ENCODE results near the gene CIRBP. TPM values are rescaled to one million over a fixed set of nuclear protein-coding genes. Genes with fewer than 3 reads are reported as not detected.

The CIRBP gene
- total and polyA plus RNA-seq, 9 of the 15 experiments (the other 6 are each of a cell fraction or from before 2014, with no cell fraction given): 20.5 to 327 (median 176) TPM

GRCh38 chr19:1222394-1222793 lies 46.7 kb upstream of the CIRBP start:
- no peak overlapping the region for H2AFZ ChIP-seq (ENCODE audit: low read depth, low read length)
- ChIA-PET POLR2A (interaction anchor here (0.6 kb wide), 2 partner anchors 12 to 56 kb away, joined by 3 to 4 read pairs; no protein-coding TSS in a partner anchor), CTCF (ENCODE audit: low intra/inter-chr PET ratio) (interaction anchor here (0.8 to 1.6 kb wide), 2 partner anchors 26 to 109 kb away, joined by 3 to 6 read pairs; partner anchors contain the start of gene MIDN)
- H3K36me3 ChIP-seq (ENCODE audit: control insufficient read depth, insufficient read depth, low read length): peaks cover 85% of the 10 kb centered on the region; the same call in 2 of the 3 replicates
- in situ Hi-C loops (cut with MboI) (no loop called here), intact Hi-C loops (cut with micrococcal nuclease) (no loop called here)
- TF ChIP-seq ZNF143 (CRISPR knock-in tag; IDR thresholded peaks at IDR 0.05): no peak
- peak; percentile 10; the same call in 1 of the 2 replicates for TF ChIP-seq POLR2G (IDR thresholded peaks at IDR 0.05; ENCODE audit: low read depth, low read length)
- peak in 1 of 3 experiments; percentile 22; a peak in 1 of 6 replicates for TF ChIP-seq CTCF (IDR thresholded peaks at IDR 0.05 in 2 of 3, conservative IDR thresholded peaks at IDR 0.05 in 1 of 3; ENCODE audit: insufficient read depth in 2 of 3, low read depth in 1 of 3, low read length in 3 of 3)
- H3K4me1 ChIP-seq (replicated peaks in 1 of 2; ENCODE audit: control insufficient read depth in 2 of 2, insufficient read depth in 2 of 2, low read length in 2 of 2): peaks cover 3 to 80% of the 10 kb centered on the region in 2 experiments; a peak in 4 of 5 replicates
- no peaks in the 10 kb centered on the region for H3K9me1 ChIP-seq (ENCODE audit: control insufficient read depth, insufficient read depth, low read length)
- H3K9ac ChIP-seq (ENCODE audit: insufficient read depth in 1 of 2, low read depth in 2 of 2, low read length in 2 of 2): 0 out of 4 replicates have a peak overlapping the region, but pooled peaks of 1 of the 2 experiments have one; percentile 32
- H3K4me2 ChIP-seq (ENCODE audit: insufficient read depth, low read length): no peak overlapping the region
- H4K20me1 ChIP-seq (replicated peaks; ENCODE audit: control insufficient read depth, insufficient read depth, low read length): peaks cover 22% of the 10 kb centered on the region
- H3K9me3 ChIP-seq (replicated peaks; ENCODE audit: control insufficient read depth, insufficient read depth, low read depth, low read length): no peaks in the 10 kb centered on the region
- H3K4me3 ChIP-seq: no peak overlapping the region
- H3K79me2 ChIP-seq (ENCODE audit: control insufficient read depth, insufficient read depth, low read length): peaks cover 41% of the 10 kb centered on the region
- DNase-seq (ENCODE audit: extremely low read depth in 1 of 4, low spot score in 3 of 4) (no peak), ATAC-seq (no peak), FAIRE-seq (no peak)
- WGBS (ENCODE audit: insufficient coverage, low coverage, missing lambda C conversion rate): 93% methylated on average over 3 of the region's 14 CpGs
- H3K27ac ChIP-seq (ENCODE audit: extremely low read depth, low read depth, low read length): no peak overlapping the region
- no TSS peak for BruUV-seq (replicated peaks)
- no peaks in the 10 kb centered on the region for H3K27me3 ChIP-seq (ENCODE audit: control insufficient read depth in 2 of 2, insufficient read depth in 2 of 2, low read length in 2 of 2)

Measured in K562 (cell line).